HCT116 (cell line): Measurements from ENCODE around the gene YBEY. TPM values are rescaled to one million over a fixed set of nuclear protein-coding genes. Genes with fewer than 3 reads are reported as not detected.

ENCODE experiments used
- ATAC-seq: fragments of 200-7000 bp; cut with Tn5 transposase; 2 replicates; pipeline ENCODE4 v1.9.1; 2020; ENCODE audit warnings: mild to moderate bottlenecking, moderate library complexity
- BruUV-seq: library from RNA; stranded (reverse); fragments of 400-500 nt; replicated peaks from 2 replicates; lab custom pipeline; 2021; lab: Mats Ljungman, UMichigan
- CTCF ChIA-PET: fragments of 300-600 bp; sonication (Branson Sonifier 250); formaldehyde crosslinking; loops from one replicate; lab custom pipeline; 2021; ENCODE audit warnings: antibody characterized with exemption; lab: Charles Lee
- POLR2A ChIA-PET: fragments of 300-600, 350-600 bp; sonication (Branson Sonifier 250); formaldehyde crosslinking; loops from one replicate; lab custom pipeline; 2021; ENCODE audit warnings: antibody characterized with exemption; lab: Charles Lee
- RAD21 ChIA-PET, 2 experiments: fragments of 300-600 bp; sonication (Branson Sonifier 250); formaldehyde crosslinking; loops; one replicate each; lab custom pipeline; 2023; ENCODE audit warnings: low total read pairs in 2 of 2; ENCODE audit not compliant: uncharacterized antibody in 2 of 2, unreplicated experiment in 2 of 2, low non-redundant PET in 1 of 2; lab: Charles Lee
- DNase-seq: peaks from one replicate; pipeline ENCODE4 v3.0.0-alpha.2; 2010; ENCODE audit warnings: low read depth, low spot score
- H2AFZ ChIP-seq: fragments of 200-600 bp; shearing (Covaris generic), sonication (generic); 2 replicates; pipeline ENCODE4 v1.6.1; 2017; ENCODE audit warnings: low read depth, mixed run types, mixed read lengths, antibody characterized with exemption, low read length; ENCODE audit not compliant: poor library complexity, severe bottlenecking
- H3K27ac ChIP-seq: 2 replicates; pipeline ENCODE4 v1.5.1; 2012; ENCODE audit warnings: low read depth, low read length
- H3K27me3 ChIP-seq: fragments of 200-600 bp; sonication (generic); 2 replicates; pipeline ENCODE4 v1.6.1; 2016; ENCODE audit warnings: mixed run types, low read length, mixed read lengths; ENCODE audit not compliant: insufficient read depth
- H3K36me3 ChIP-seq, 2 experiments: fragments of 200-500 bp in 1 of 2; fragments of 200-600 bp in 1 of 2; sonication (Bioruptor generic) in 1 of 2; sonication (generic) in 1 of 2; 2 replicates each; pipeline versions ENCODE4 v1.5.1 to v1.6.1; 2014 to 2016; ENCODE audit warnings: low read length in 2 of 2, inconsistent platforms in 1 of 2, mixed read lengths in 1 of 2, mixed run types in 1 of 2; ENCODE audit not compliant: insufficient read depth in 2 of 2, control insufficient read depth in 1 of 2
- H3K4me1 ChIP-seq, 2 experiments: fragments of 200-600 bp in 1 of 2; sonication (generic) in 1 of 2; 2 replicates each; pipeline versions ENCODE4 v1.5.1 to v1.6.1; 2012 to 2017; ENCODE audit warnings: low read length in 2 of 2, inconsistent platforms in 1 of 2, mild to moderate bottlenecking in 1 of 2, mixed read lengths in 1 of 2, mixed run types in 1 of 2, moderate library complexity in 1 of 2; ENCODE audit not compliant: insufficient read depth in 2 of 2, control insufficient read depth in 1 of 2
- H3K4me2 ChIP-seq: fragments of 200-600 bp; sonication (generic); 2 replicates; pipeline ENCODE4 v1.6.1; 2017; ENCODE audit warnings: mixed run types, low read length, mixed read lengths
- H3K4me3 ChIP-seq, 2 experiments: fragments of 200-600 bp in 1 of 2; sonication (generic) in 1 of 2; replicated peaks in 1 of 2; 2 replicates each; pipeline ENCODE4 v1.5.1; 2011 to 2016; ENCODE audit warnings: low read length in 2 of 2, control low read depth in 1 of 2, low read depth in 1 of 2, mild to moderate bottlenecking in 1 of 2, mixed read lengths in 1 of 2, mixed run types in 1 of 2
- H3K79me2 ChIP-seq: fragments of 200-600 bp; sonication (generic); 2 replicates; pipeline ENCODE4 v1.6.1; 2017; ENCODE audit warnings: mild to moderate bottlenecking, mixed run types, low read length, moderate library complexity, mixed read lengths; ENCODE audit not compliant: insufficient read depth
- H3K9ac ChIP-seq: fragments of 200-600 bp; sonication (generic); 2 replicates; pipeline ENCODE4 v1.6.1; 2016; ENCODE audit warnings: low read length, mixed read lengths
- H3K9me2 ChIP-seq: fragments of 200-600 bp; sonication (generic), shearing (Covaris generic); 2 replicates; pipeline ENCODE4 v1.6.1; 2017; ENCODE audit warnings: mixed run types, mild to moderate bottlenecking, moderate library complexity; ENCODE audit not compliant: insufficient read depth
- H3K9me3 ChIP-seq, 2 experiments: fragments of 200-500 bp in 1 of 2; fragments of 200-600 bp in 1 of 2; sonication (Bioruptor generic) in 1 of 2; sonication (generic) in 1 of 2; 2 replicates each; pipeline ENCODE4 v1.6.1; 2014 to 2017; ENCODE audit warnings: low read length in 2 of 2, mixed read lengths in 2 of 2, inconsistent platforms in 1 of 2, low read depth in 1 of 2, mild to moderate bottlenecking in 1 of 2, mixed run types in 1 of 2, moderate library complexity in 1 of 2; ENCODE audit not compliant: control insufficient read depth in 1 of 2, insufficient read depth in 1 of 2
- H4K20me1 ChIP-seq: fragments of 200-600 bp; sonication (generic), shearing (Covaris generic); 2 replicates; pipeline ENCODE4 v1.6.1; 2017; ENCODE audit warnings: mixed run types, mild to moderate bottlenecking, moderate library complexity; ENCODE audit not compliant: insufficient read depth
- CBX3 ChIP-seq: IDR thresholded peaks from 2 replicates; pipeline ENCODE4 v1.6.1; 2012; ENCODE audit warnings: low read depth
- CEBPB ChIP-seq: IDR thresholded peaks from 2 replicates; pipeline ENCODE4 v1.6.1; 2012; ENCODE audit warnings: low read depth
- EGR1 ChIP-seq: IDR thresholded peaks from 2 replicates; pipeline ENCODE4 v1.6.1; 2012; ENCODE audit warnings: low read depth
- ELF1 ChIP-seq: IDR thresholded peaks from 2 replicates; pipeline ENCODE4 v1.6.1; 2012; ENCODE audit warnings: low read depth, borderline replicate concordance
- EZH2phosphoT487 ChIP-seq: fragments of 200-600 bp; IDR thresholded peaks from 2 replicates; pipeline ENCODE4 v1.6.1; 2018; ENCODE audit warnings: antibody characterized with exemption, borderline replicate concordance
- JUND ChIP-seq: IDR thresholded peaks from 2 replicates; pipeline ENCODE4 v1.6.1; 2012
- POLR2AphosphoS5 ChIP-seq: IDR thresholded peaks from 2 replicates; pipeline ENCODE4 v1.6.1; 2011; ENCODE audit warnings: mild to moderate bottlenecking, low read depth, low read length, moderate library complexity
- RAD21 ChIP-seq: IDR thresholded peaks from 2 replicates; pipeline ENCODE4 v1.6.1; 2012; ENCODE audit warnings: low read depth, mild to moderate bottlenecking
- SIN3A ChIP-seq: IDR thresholded peaks from 2 replicates; pipeline ENCODE4 v1.6.1; 2012; ENCODE audit warnings: low read depth
- SP1 ChIP-seq: IDR thresholded peaks from 2 replicates; pipeline ENCODE4 v1.6.1; 2012; ENCODE audit warnings: low read depth
- SRF ChIP-seq: IDR thresholded peaks from 2 replicates; pipeline ENCODE4 v1.6.1; 2012; ENCODE audit warnings: low read depth
- TCF7L2 ChIP-seq: IDR thresholded peaks from 2 replicates; pipeline ENCODE4 v1.7.0; 2011; ENCODE audit warnings: borderline replicate concordance, inconsistent platforms; ENCODE audit not compliant: insufficient read depth, insufficient read length; ENCODE audit errors: extremely low read depth
- YY1 ChIP-seq: IDR thresholded peaks from 2 replicates; pipeline ENCODE4 v1.6.1; 2011; ENCODE audit warnings: low read length, low read depth, moderate library complexity, mild to moderate bottlenecking; ENCODE audit not compliant: insufficient replicate concordance; ENCODE audit errors: extremely low read depth
- ZFX ChIP-seq: fragments of 450-650 bp; IDR thresholded peaks from 2 replicates; pipeline ENCODE4 v1.6.1; 2017
- ZNF274 ChIP-seq: fragments of 200-500 bp; sonication (Bioruptor generic); IDR thresholded peaks from 2 replicates; pipeline ENCODE4 v1.6.1; 2014; ENCODE audit warnings: mild to moderate bottlenecking, low read depth, low read length, inconsistent platforms
- intact Hi-C: fragments of 100-400 bp; cut with micrococcal nuclease; formaldehyde crosslinking; loops from 2 replicates; pipeline ENCODE4 v1.10.0; 2022
- total RNA-seq: library from RNA; stranded (reverse); gene quantifications from one replicate; pipeline ENCODE4 v1.2.1, GENCODE V29; 2021; ENCODE audit not compliant: unreplicated experiment
- TF ChIP-seq, protein P1 (sequence below): IDR thresholded peaks from 2 replicates; pipeline ENCODE4 v1.6.1; 2012
- TF ChIP-seq, protein P2 (sequence below): IDR thresholded peaks from 2 replicates; pipeline ENCODE4 v1.6.1; 2011; ENCODE audit warnings: mild to moderate bottlenecking, low read length, moderate library complexity; ENCODE audit not compliant: insufficient replicate concordance; ENCODE audit errors: extremely low read depth
- TF ChIP-seq, protein P3 (sequence below): IDR thresholded peaks from 2 replicates; pipeline ENCODE4 v1.6.1; 2012

Gene YBEY
- total RNA-seq, 1 experiment from 2014 or later: 31.5 TPM

DNA sequence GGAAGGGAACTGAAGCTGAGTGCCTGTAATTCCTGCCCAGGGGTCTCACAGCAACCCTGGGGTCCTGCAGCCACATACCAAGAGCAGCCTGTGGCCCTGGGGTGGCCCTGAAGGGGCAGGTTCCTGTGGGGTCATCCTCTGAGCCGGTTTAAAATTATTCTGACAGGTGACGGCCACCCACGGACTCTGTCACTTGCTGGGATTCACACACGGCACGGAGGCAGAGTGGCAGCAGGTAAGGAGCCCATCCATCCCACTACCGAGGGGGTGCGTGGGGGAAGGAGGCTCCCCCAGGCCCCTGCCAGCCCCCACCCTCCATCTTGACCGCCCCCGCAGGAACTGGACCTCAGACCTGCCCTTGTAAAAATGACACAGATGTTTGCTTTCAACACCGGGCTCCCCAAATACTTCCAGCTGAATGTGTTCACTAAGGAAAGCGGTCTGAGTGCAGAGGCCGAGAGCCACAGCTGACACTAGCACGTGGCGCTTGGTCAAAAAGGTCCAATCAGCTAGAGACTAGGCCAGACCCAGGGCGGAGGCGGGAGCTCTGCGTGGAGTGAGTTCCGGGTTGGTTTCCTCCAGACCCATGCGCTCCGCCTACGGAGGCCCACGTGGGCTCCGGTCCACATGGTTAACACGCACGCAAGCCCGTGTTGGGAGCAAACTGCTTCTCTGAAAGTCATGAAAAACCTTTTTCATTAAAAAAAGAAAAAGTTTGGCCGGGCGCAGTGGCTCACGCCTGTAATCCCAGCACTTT is 10.0 kb downstream of the YBEY start:
- Histone ChIP-seq H4K20me1 (no peaks in the 10 kb centered on the region), H3K27me3 (no peaks in the 10 kb centered on the region), H3K4me1 (no peaks in the 10 kb centered on the region), H3K9me2 (no peaks in the 10 kb centered on the region)
- intact Hi-C loops: no loop called here
- TF ChIP-seq ZFX (no peak), CBX3 (no peak), SIN3A (no peak), TCF7L2 (no peak), RAD21 (no peak), POLR2AphosphoS5 (no peak), JUND (no peak), CEBPB (no peak), EZH2phosphoT487 (no peak), SRF (no peak), SP1 (no peak), ELF1 (no peak), EGR1 (no peak), YY1 (no peak), ZNF274 (no peak)
- TF ChIP-seq, protein P1, sequence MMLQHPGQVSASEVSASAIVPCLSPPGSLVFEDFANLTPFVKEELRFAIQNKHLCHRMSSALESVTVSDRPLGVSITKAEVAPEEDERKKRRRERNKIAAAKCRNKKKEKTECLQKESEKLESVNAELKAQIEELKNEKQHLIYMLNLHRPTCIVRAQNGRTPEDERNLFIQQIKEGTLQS: no peak
- TF ChIP-seq, protein P2, sequence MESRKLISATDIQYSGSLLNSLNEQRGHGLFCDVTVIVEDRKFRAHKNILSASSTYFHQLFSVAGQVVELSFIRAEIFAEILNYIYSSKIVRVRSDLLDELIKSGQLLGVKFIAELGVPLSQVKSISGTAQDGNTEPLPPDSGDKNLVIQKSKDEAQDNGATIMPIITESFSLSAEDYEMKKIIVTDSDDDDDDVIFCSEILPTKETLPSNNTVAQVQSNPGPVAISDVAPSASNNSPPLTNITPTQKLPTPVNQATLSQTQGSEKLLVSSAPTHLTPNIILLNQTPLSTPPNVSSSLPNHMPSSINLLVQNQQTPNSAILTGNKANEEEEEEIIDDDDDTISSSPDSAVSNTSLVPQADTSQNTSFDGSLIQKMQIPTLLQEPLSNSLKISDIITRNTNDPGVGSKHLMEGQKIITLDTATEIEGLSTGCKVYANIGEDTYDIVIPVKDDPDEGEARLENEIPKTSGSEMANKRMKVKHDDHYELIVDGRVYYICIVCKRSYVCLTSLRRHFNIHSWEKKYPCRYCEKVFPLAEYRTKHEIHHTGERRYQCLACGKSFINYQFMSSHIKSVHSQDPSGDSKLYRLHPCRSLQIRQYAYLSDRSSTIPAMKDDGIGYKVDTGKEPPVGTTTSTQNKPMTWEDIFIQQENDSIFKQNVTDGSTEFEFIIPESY: no peak
- TF ChIP-seq, protein P3, sequence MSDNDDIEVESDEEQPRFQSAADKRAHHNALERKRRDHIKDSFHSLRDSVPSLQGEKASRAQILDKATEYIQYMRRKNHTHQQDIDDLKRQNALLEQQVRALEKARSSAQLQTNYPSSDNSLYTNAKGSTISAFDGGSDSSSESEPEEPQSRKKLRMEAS: no peak
- TF ChIP-seq, all 23 proteins: peak for 0
- ChIA-PET RAD21 (no interaction called here), CTCF (no interaction called here), POLR2A (no interaction called here)
- Histone ChIP-seq H3K9ac (no peak overlapping the region), H3K4me2 (no peak overlapping the region), H3K4me3 (no peak overlapping the region), H3K79me2 (no peaks in the 10 kb centered on the region), H3K27ac (no peak overlapping the region), H2AFZ (no peak overlapping the region), H3K9me3 (no peaks in the 10 kb centered on the region), H3K36me3 (peaks cover 2 to 10% of the 10 kb centered on the region in 2 experiments; a peak in 2 of 4 replicates)
- no peak for DNase-seq
- no peak for ATAC-seq
- BruUV-seq: no TSS peak
